Fibroblast of skin of scalp (primary cell): ENCODE results near the gene IRS1.
A peak's percentile ranks its signal among the peaks of the same experiment; 100 is the strongest.

Experiments
- DNase-seq: peaks from one replicate; pipeline ENCODE4 v3.0.0-alpha.2; 2013

Gene IRS1

GRCh38 chr2:226825056-226825455 is 25.4 kb upstream of the IRS1 start:
- no peak for DNase-seq

- DNase-seq, result no peak
Observed at GRCh38 chr2:226818930-226819329, 19.3 kb upstream of the IRS1 start.

- peak; percentile 15 for DNase-seq
Observed at GRCh38 chr2:226813148-226813701, 13.6 kb upstream of the IRS1 start.

GRCh38 chr2:226803410-226803809 is 3.8 kb upstream of the IRS1 start:
- DNase-seq, result no peak

GRCh38 chr2:226802573-226802972 is 3.0 kb upstream of the IRS1 start:
- DNase-seq, result peak; percentile 79

- DNase-seq, result peak; percentile 79
Observed at GRCh38 chr2:226800941-226801784, 1.5 kb upstream of the IRS1 start.

- DNase-seq, result no peak
Observed at GRCh38 chr2:226799976-226800940, 638 bp upstream of the IRS1 start.

- DNase-seq, result peak; percentile 60
Observed at GRCh38 chr2:226798422-226799210, 1.0 kb downstream of the IRS1 start.

GRCh38 chr2:226797989-226798421 is 1.6 kb downstream of the IRS1 start:
- peak; percentile 11 for DNase-seq

GRCh38 chr2:226797289-226797988 is 2.2 kb downstream of the IRS1 start:
- DNase-seq, result peak; percentile 31

- DNase-seq, result peak; percentile 56
Observed at GRCh38 chr2:226796840-226797288, 2.8 kb downstream of the IRS1 start.

- no peak for DNase-seq
Observed at GRCh38 chr2:226796012-226796839, 3.4 kb downstream of the IRS1 start.

GRCh38 chr2:226795281-226796011 is 4.2 kb downstream of the IRS1 start:
- no peak for DNase-seq

GRCh38 chr2:226794751-226795171 is 4.9 kb downstream of the IRS1 start:
- DNase-seq, result peak; percentile 82

- DNase-seq, result no peak
Observed at GRCh38 chr2:226794196-226794661, 5.4 kb downstream of the IRS1 start.

GRCh38 chr2:226793646-226794045 is 6.0 kb downstream of the IRS1 start:
- DNase-seq, result no peak

- no peak for DNase-seq
Observed at GRCh38 chr2:226792155-226792881, 7.3 kb downstream of the IRS1 start.

GRCh38 chr2:226791487-226792081 is 8.0 kb downstream of the IRS1 start:
- DNase-seq, result peak; percentile 89
